Sigmoid colon (tissue), 4 donors: ENCODE results near the gene ZIC1.

Source experiments
- EP300 ChIP-seq, 4 donors: sonication (generic); formaldehyde crosslinking; IDR thresholded peaks; one replicate each; pipeline ENCODE4 v1.6.1; 2017; ENCODE audit warnings: antibody characterized with exemption in 4 of 4
- POLR2A ChIP-seq, 2 donors: fragments of 450-650 bp; IDR thresholded peaks; one replicate each; pipeline ENCODE4 v1.6.1; 2016; ENCODE audit warnings: antibody characterized with exemption in 2 of 2, mild to moderate bottlenecking in 2 of 2, moderate library complexity in 2 of 2
- POLR2AphosphoS5 ChIP-seq, 4 donors: sonication (generic); formaldehyde crosslinking; IDR thresholded peaks; one replicate each; pipeline ENCODE4 v1.6.1; 2017; ENCODE audit warnings: antibody characterized with exemption in 4 of 4
- TF ChIP-seq, protein P1 (sequence below), 4 experiments: fragments of 450-650 bp in 3 of 4; fragments of 200-600 bp in 1 of 4; IDR thresholded peaks; one replicate each; pipeline ENCODE4 v1.5.1; 2016 to 2019; ENCODE audit warnings: antibody characterized with exemption in 4 of 4, mild to moderate bottlenecking in 3 of 4, moderate library complexity in 2 of 4

- TF ChIP-seq, protein P1, sequence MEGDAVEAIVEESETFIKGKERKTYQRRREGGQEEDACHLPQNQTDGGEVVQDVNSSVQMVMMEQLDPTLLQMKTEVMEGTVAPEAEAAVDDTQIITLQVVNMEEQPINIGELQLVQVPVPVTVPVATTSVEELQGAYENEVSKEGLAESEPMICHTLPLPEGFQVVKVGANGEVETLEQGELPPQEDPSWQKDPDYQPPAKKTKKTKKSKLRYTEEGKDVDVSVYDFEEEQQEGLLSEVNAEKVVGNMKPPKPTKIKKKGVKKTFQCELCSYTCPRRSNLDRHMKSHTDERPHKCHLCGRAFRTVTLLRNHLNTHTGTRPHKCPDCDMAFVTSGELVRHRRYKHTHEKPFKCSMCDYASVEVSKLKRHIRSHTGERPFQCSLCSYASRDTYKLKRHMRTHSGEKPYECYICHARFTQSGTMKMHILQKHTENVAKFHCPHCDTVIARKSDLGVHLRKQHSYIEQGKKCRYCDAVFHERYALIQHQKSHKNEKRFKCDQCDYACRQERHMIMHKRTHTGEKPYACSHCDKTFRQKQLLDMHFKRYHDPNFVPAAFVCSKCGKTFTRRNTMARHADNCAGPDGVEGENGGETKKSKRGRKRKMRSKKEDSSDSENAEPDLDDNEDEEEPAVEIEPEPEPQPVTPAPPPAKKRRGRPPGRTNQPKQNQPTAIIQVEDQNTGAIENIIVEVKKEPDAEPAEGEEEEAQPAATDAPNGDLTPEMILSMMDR (IDR thresholded peaks at IDR 0.05): no peak
- TF ChIP-seq POLR2AphosphoS5 (IDR thresholded peaks at IDR 0.05) (no peak), POLR2A (IDR thresholded peaks at IDR 0.05) (no peak), EP300 (IDR thresholded peaks at IDR 0.05) (no peak)
These were observed 12.5 kb upstream of the ZIC1 start for GRCh38 chr3:147396712-147397046.
